Naive thymus-derived CD4-positive, alpha-beta T cell (primary cell): ENCODE results near the gene HUWE1. TPM values are rescaled to one million over a fixed set of nuclear protein-coding genes. Genes with fewer than 3 reads are reported as not detected.
A peak's percentile ranks its signal among the peaks of the same experiment; 100 is the strongest.

Source experiments
- ATAC-seq: fragments of 150-1000 bp; cut with Tn5 transposase; 2 replicates; pipeline ENCODE4 v1.10.0; 2021; ENCODE audit warnings: mild to moderate bottlenecking, moderate library complexity
- CTCF ChIA-PET: fragments of 350-600 bp; sonication (Branson Sonifier 250); formaldehyde crosslinking; loops from one replicate; lab custom pipeline; 2021; ENCODE audit warnings: antibody characterized with exemption; lab: Charles Lee
- POLR2A ChIA-PET: fragments of 350-600 bp; sonication (Branson Sonifier 250); formaldehyde crosslinking; loops from one replicate; lab custom pipeline; 2021; ENCODE audit warnings: antibody characterized with exemption, inconsistent platforms; lab: Charles Lee
- DNase-seq, 9 donors: peaks; one replicate each; pipeline versions ENCODE4 v3.0.0 to v3.0.0-alpha.2; 2020 to 2022; ENCODE audit warnings: mixed read lengths in 1 of 9
- H3K27ac ChIP-seq: one replicate; pipeline ENCODE4 v1.7.0; 2013; ENCODE audit warnings: mild to moderate bottlenecking, low read depth, low read length, moderate library complexity
- H3K27me3 ChIP-seq, 2 donors: one replicate each; pipeline ENCODE4 v1.7.0; 2013; ENCODE audit warnings: low read length in 2 of 2, mild to moderate bottlenecking in 2 of 2, moderate library complexity in 2 of 2; ENCODE audit not compliant: control insufficient read depth in 2 of 2, insufficient read depth in 2 of 2
- H3K36me3 ChIP-seq, 3 experiments: 1 replicate in 2 of 3; 2 replicates in 1 of 3; pipeline ENCODE4 v1.7.0; 2013; ENCODE audit warnings: low read length in 3 of 3, mild to moderate bottlenecking in 3 of 3, moderate library complexity in 1 of 3; ENCODE audit not compliant: insufficient read depth in 3 of 3, control insufficient read depth in 2 of 3
- H3K4me1 ChIP-seq, 2 donors: one replicate each; pipeline ENCODE4 v1.7.0; 2013; ENCODE audit warnings: low read length in 2 of 2, mild to moderate bottlenecking in 2 of 2, moderate library complexity in 1 of 2; ENCODE audit not compliant: control insufficient read depth in 2 of 2, insufficient read depth in 2 of 2
- H3K4me3 ChIP-seq: 2 replicates; pipeline ENCODE4 v1.7.0; 2013; ENCODE audit warnings: mild to moderate bottlenecking, low read length
- H3K9me3 ChIP-seq, 3 experiments: 1 replicate in 2 of 3; 2 replicates in 1 of 3; pipeline ENCODE4 v1.7.0; 2013; ENCODE audit warnings: low read length in 3 of 3; ENCODE audit not compliant: control insufficient read depth in 2 of 3
- H3K27ac Mint-ChIP-seq, 9 donors: one replicate each; pipeline ENCODE4 v1.8.0; 2020 to 2022; ENCODE audit warnings: mixed read lengths in 9 of 9, mild to moderate bottlenecking in 8 of 9, moderate library complexity in 5 of 9, inconsistent platforms in 2 of 9
- H3K27me3 Mint-ChIP-seq, 5 donors: one replicate each; pipeline ENCODE4 v1.8.0; 2021 to 2022; ENCODE audit warnings: mixed read lengths in 5 of 5, mild to moderate bottlenecking in 1 of 5
- H3K36me3 Mint-ChIP-seq, 5 donors: one replicate each; pipeline ENCODE4 v1.8.0; 2020 to 2022; ENCODE audit warnings: mixed read lengths in 5 of 5, mild to moderate bottlenecking in 3 of 5, inconsistent platforms in 1 of 5
- H3K4me1 Mint-ChIP-seq, 7 donors: one replicate each; pipeline ENCODE4 v1.8.0; 2020 to 2022; ENCODE audit warnings: mixed read lengths in 7 of 7, mild to moderate bottlenecking in 3 of 7, inconsistent platforms in 1 of 7
- H3K4me3 Mint-ChIP-seq, 10 donors: one replicate each; pipeline ENCODE4 v1.8.0; 2020 to 2022; ENCODE audit warnings: mild to moderate bottlenecking in 10 of 10, mixed read lengths in 10 of 10, moderate library complexity in 6 of 10, inconsistent platforms in 2 of 10
- H3K9me3 Mint-ChIP-seq, 11 donors: one replicate each; pipeline ENCODE4 v1.8.0; 2020 to 2022; ENCODE audit warnings: mixed read lengths in 11 of 11, mild to moderate bottlenecking in 4 of 11, inconsistent platforms in 1 of 11, moderate library complexity in 1 of 11
- intact Hi-C, 2 donors: fragments of 100-400 bp; cut with micrococcal nuclease; formaldehyde crosslinking; loops; one replicate each; pipeline ENCODE4 v1.15.1; 2023
- polyA plus RNA-seq, 2 donors: library from polyadenylated mRNA; unstranded; fragments of 300-500 nt; fragmentation: Illumina TruSeq; gene quantifications; one replicate each; pipeline ENCODE4 v1.2.3, GENCODE V29; 2021
- total RNA-seq, 6 experiments: library from RNA in 5 of 6; stranded (reverse) in 5 of 6; gene quantifications; 1 replicate in 5 of 6; 2 replicates in 1 of 6; pipeline ENCODE4 v1.2.3 and lab custom pipeline; 2021 to 2026

Gene HUWE1
- total and polyA plus RNA-seq, 7 experiments from 2014 or later, result 13.1 to 266 (median 181) TPM

DNA sequence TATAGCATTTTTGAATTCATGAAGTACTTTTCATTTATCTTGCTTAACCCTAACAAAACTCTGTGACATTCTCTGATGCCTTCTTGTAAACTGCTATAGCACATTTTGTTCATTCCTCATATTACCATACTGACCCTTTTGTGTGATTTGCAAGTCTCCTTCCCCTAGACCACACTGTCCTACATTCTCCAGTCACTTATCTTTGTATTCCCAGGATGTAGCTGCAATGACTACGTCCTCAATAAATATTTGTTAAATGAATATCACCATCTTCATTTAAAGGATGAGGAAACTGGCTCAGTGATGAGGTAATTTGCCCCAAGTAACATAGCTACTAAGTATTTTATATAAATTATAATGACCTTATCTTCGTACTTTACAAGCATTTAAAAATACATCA lies 11.9 kb downstream of the HUWE1 start:
- POLR2A ChIA-PET, result interaction anchor here (0.7 kb wide), 1 partner anchor 1561 kb away, joined by 3 read pairs; no protein-coding TSS in a partner anchor
- Mint-ChIP-seq H3K4me3 (no peak overlapping the region), H3K36me3 (peaks cover 0 to 8% (median 0%) of the 10 kb centered on the region in 5 donors), H3K9me3 (no peaks in the 10 kb centered on the region), H3K4me1 (peaks cover 7 to 54% (median 28%) of the 10 kb centered on the region in 7 donors), H3K27me3 (no peaks in the 10 kb centered on the region), H3K27ac (no peak overlapping the region)
- H3K9me3 ChIP-seq, result no peaks in the 10 kb centered on the region
- DNase-seq (no peak), ATAC-seq (no peak)
- H3K27ac ChIP-seq, result no peak overlapping the region
- peaks cover 0 to 5% of the 10 kb centered on the region in 2 donors for H3K4me1 ChIP-seq
- no peaks in the 10 kb centered on the region for H3K27me3 ChIP-seq
- H3K36me3 ChIP-seq, result peaks cover 0 to 25% (median 6%) of the 10 kb centered on the region in 3 experiments
- H3K4me3 ChIP-seq, result no peak overlapping the region
- intact Hi-C loops, result no loop called here
- CTCF ChIA-PET, result no interaction called here

DNA sequence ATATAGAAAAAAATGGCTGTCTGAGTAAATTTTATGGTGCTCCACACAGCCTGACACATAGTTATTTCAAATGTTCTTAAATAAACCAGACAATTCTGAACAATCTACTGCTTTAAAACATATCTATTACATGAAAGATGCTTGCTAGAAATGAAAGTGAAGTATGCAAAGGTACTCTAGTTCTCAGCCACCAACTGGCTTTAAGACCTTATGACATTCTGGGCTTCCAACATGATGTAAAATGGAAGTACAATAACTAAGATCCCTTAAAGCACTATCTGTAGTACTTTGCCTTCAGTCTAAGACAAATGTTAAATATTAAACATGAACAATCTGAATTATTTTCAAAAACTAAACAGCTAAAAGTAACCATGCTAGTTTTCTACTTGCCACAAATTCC lies 17.3 kb downstream of the HUWE1 start:
- peaks cover 0 to 12% (median 3%) of the 10 kb centered on the region in 5 donors for H3K36me3 Mint-ChIP-seq
- CTCF ChIA-PET, result interaction anchor here (0.5 kb wide), 1 partner anchor 332 kb away, joined by 3 read pairs; no protein-coding TSS in a partner anchor

DNA sequence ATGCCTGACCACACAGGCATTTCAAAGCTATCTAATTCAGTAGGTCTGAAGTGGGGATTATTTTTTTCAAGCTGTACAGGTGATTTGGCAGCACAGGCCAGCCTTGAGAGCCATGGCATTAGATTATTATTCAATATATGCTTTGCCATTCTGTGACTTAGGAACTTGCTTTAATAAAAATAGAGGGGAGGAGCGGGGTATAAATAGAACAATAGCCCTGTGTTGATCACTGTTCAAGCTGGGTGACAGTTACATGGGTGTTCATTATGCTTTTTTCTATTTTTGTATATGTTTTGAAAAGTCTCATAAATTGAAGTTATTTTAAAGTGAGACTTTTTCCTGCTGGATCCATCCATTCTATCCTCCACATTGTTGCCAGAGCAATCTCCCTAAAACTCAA lies 20.3 kb downstream of the HUWE1 start:
- peaks cover 0 to 12% (median 11%) of the 10 kb centered on the region in 3 experiments for H3K36me3 ChIP-seq
- ATAC-seq (no peak), DNase-seq (no peak)
- peaks cover 12 to 54% (median 28%) of the 10 kb centered on the region in 7 donors for H3K4me1 Mint-ChIP-seq
- no peak overlapping the region for H3K4me3 Mint-ChIP-seq
- H3K4me3 ChIP-seq, result no peak overlapping the region
- H3K4me1 ChIP-seq, result no peaks in the 10 kb centered on the region
- H3K27ac Mint-ChIP-seq, result peak overlapping the region in 2 of 9 donors; percentile 19 to 38
- H3K27me3 Mint-ChIP-seq, result no peaks in the 10 kb centered on the region
- POLR2A ChIA-PET, result interaction anchor here (0.5 kb wide), 1 partner anchor 237 kb away, joined by 3 read pairs; no protein-coding TSS in a partner anchor
- intact Hi-C loops, result no loop called here
- H3K36me3 Mint-ChIP-seq, result peaks cover 0 to 19% (median 0%) of the 10 kb centered on the region in 5 donors
- no peaks in the 10 kb centered on the region for H3K9me3 Mint-ChIP-seq
- CTCF ChIA-PET, result interaction anchor here (0.5 kb wide), 1 partner anchor 39 kb away, joined by 3 read pairs; no protein-coding TSS in a partner anchor
- H3K27ac ChIP-seq, result no peak overlapping the region
- H3K27me3 ChIP-seq, result no peaks in the 10 kb centered on the region
- H3K9me3 ChIP-seq, result no peaks in the 10 kb centered on the region

More for the DNA sequence above, 17.3 kb downstream of the HUWE1 start:
- POLR2A ChIA-PET, result interaction anchor here (1.3 kb wide), 1 partner anchor 17 kb away, joined by 3 read pairs; the partner anchor contains the start of gene HUWE1
- ATAC-seq (no peak), DNase-seq (no peak)
- no peaks in the 10 kb centered on the region for H3K9me3 Mint-ChIP-seq
- H3K4me1 ChIP-seq, result no peaks in the 10 kb centered on the region
- H3K9me3 ChIP-seq, result no peaks in the 10 kb centered on the region
- H3K27ac Mint-ChIP-seq, result no peak overlapping the region
- H3K27ac ChIP-seq, result no peak overlapping the region
- H3K4me3 Mint-ChIP-seq, result no peak overlapping the region
- intact Hi-C loops, result no loop called here
- no peaks in the 10 kb centered on the region for H3K27me3 ChIP-seq
- peaks cover 7 to 43% (median 20%) of the 10 kb centered on the region in 7 donors for H3K4me1 Mint-ChIP-seq
- H3K27me3 Mint-ChIP-seq, result no peaks in the 10 kb centered on the region
- no peak overlapping the region for H3K4me3 ChIP-seq
- peaks cover 0 to 18% (median 12%) of the 10 kb centered on the region in 3 experiments for H3K36me3 ChIP-seq

DNA sequence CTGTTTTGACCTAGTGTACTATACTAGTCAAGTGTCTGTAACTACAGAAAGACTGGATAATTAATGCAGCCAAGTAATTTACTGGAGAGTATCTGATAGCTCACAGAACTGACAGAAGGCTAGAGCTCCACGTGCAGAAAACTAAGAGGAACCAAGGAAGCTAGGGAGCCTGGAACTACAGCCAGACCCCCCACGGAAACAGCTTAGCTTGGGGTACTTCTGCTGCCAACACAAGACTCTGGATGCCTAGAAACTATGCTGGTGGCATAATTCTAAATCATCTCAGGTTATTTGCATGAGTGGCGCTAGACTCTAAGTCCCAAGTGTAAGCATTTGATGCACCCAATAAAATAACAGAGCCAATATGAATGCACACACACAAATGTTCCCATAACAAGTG lies 26.5 kb downstream of the HUWE1 start:
- POLR2A ChIA-PET, result no interaction called here
- Mint-ChIP-seq H3K27ac (no peak overlapping the region), H3K9me3 (peaks cover 0 to 5% (median 0%) of the 10 kb centered on the region in 11 donors), H3K4me1 (peaks cover 11 to 57% (median 41%) of the 10 kb centered on the region in 7 donors), H3K27me3 (no peaks in the 10 kb centered on the region), H3K4me3 (no peak overlapping the region), H3K36me3 (peaks cover 0 to 19% (median 4%) of the 10 kb centered on the region in 5 donors)
- no peaks in the 10 kb centered on the region for H3K27me3 ChIP-seq
- no peak overlapping the region for H3K27ac ChIP-seq
- H3K9me3 ChIP-seq, result no peaks in the 10 kb centered on the region
- ATAC-seq (no peak), DNase-seq (no peak)
- peaks cover 0 to 4% (median 0%) of the 10 kb centered on the region in 3 experiments for H3K36me3 ChIP-seq
- intact Hi-C loops, result no loop called here
- H3K4me3 ChIP-seq, result no peak overlapping the region
- CTCF ChIA-PET, result interaction anchor here (0.7 kb wide), 1 partner anchor 79 kb away, joined by 3 read pairs; no protein-coding TSS in a partner anchor
- H3K4me1 ChIP-seq, result peaks cover 0 to 3% of the 10 kb centered on the region in 2 donors

DNA sequence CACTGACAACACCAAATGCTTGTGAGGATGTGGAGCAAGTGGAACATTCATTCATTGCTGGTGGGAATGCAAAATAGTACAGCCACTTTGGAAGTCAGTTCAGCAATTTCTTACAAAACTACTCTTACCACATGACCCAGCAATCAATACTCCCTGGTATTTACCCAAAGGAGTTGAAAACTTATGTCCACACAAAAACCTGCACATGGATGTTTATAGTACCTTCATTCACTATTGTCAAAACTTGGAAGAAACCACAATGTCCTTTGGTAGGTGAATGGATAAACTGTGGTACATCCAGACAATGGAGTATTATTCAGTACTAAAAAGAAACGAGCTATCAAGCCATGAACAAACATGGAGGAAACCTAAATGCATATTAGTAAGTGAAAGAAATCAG lies 27.5 kb downstream of the HUWE1 start:
- Histone ChIP-seq H3K36me3 (peaks cover 0 to 2% (median 0%) of the 10 kb centered on the region in 3 experiments), H3K4me3 (no peak overlapping the region), H3K27ac (no peak overlapping the region), H3K27me3 (no peaks in the 10 kb centered on the region), H3K4me1 (peaks cover 0 to 3% of the 10 kb centered on the region in 2 donors), H3K9me3 (no peaks in the 10 kb centered on the region)
- Mint-ChIP-seq H3K4me3 (peak overlapping the region in 2 of 10 donors; percentile 6 to 14), H3K36me3 (peaks cover 0 to 19% (median 4%) of the 10 kb centered on the region in 5 donors), H3K27me3 (no peaks in the 10 kb centered on the region), H3K9me3 (peaks cover 0 to 5% (median 0%) of the 10 kb centered on the region in 11 donors), H3K27ac (peak overlapping the region in 3 of 9 donors; percentile 21 to 35 (median 29)), H3K4me1 (peaks cover 11 to 63% (median 50%) of the 10 kb centered on the region in 7 donors)
- ChIA-PET POLR2A (no interaction called here), CTCF (no interaction called here)
- ATAC-seq (no peak), DNase-seq (no peak)
- intact Hi-C loops, result no loop called here

DNA sequence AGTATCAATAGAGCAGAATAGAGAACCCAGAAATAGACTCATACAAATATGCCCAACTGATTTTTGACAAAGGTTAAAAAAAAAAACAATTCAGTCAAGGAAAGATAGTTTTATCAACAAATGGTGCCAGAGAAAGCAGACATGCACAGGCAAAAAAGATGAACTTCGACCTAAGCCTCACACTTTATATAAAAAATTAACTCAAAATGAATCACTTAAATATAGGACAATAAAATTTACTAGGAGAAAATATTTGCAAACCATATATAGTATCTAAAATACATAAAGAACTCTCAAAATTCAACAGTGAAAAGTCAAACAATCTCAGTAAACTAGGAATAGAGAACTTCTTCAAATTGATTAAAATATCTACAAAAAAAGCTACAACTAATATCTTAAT lies 29.7 kb downstream of the HUWE1 start:
- Mint-ChIP-seq H3K27me3 (no peaks in the 10 kb centered on the region), H3K4me3 (peak overlapping the region in 1 of 10 donors; percentile 25), H3K9me3 (peaks cover 0 to 5% (median 0%) of the 10 kb centered on the region in 11 donors), H3K27ac (peak overlapping the region in 1 of 9 donors; percentile 17), H3K36me3 (peaks cover 0 to 17% (median 4%) of the 10 kb centered on the region in 5 donors), H3K4me1 (peaks cover 5 to 59% (median 53%) of the 10 kb centered on the region in 7 donors)
- intact Hi-C loops, result no loop called here
- Histone ChIP-seq H3K27ac (no peak overlapping the region), H3K4me1 (peaks cover 0 to 3% of the 10 kb centered on the region in 2 donors), H3K4me3 (no peak overlapping the region), H3K36me3 (peaks cover 0 to 10% (median 0%) of the 10 kb centered on the region in 3 experiments), H3K9me3 (no peaks in the 10 kb centered on the region), H3K27me3 (no peaks in the 10 kb centered on the region)
- no peak for DNase-seq
- ChIA-PET CTCF (interaction anchor here (0.6 to 0.7 kb wide), 2 partner anchors 107 to 1394 kb away, joined by 3 read pairs; no protein-coding TSS in a partner anchor), POLR2A (no interaction called here)
- no peak for ATAC-seq
